ENCODE results near the gene TPMT. TPM values are rescaled to one million over a fixed set of nuclear protein-coding genes. Genes with fewer than 3 reads are reported as not detected.

The TPMT gene
- total RNA-seq, 1 experiment from 2014 or later, result 10.5 TPM

DNA sequence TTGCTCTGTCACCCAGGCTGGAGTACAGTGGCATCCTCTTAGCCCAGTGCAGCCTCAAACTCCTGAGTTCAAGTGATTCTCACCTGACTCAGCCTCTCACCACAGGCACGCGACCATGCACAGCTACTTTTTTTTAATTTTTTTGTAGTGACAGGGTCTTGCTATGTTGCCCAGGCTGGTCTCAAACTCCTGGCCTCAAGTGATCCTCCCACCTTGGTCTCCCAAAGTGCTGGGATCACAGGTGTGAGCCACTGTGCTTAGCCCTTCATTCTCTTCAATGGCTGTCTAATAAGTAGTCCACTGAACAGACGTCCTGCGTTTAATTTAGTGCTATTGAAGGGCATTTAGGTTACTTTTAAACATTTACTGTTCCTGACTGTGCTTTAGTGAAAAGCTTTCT is 27.7 kb upstream of the TPMT start:
- Histone ChIP-seq H3K27ac (no peak overlapping the region), H3K4me2 (no peak overlapping the region), H4K20me1 (ENCODE audit: insufficient read depth) (no peaks in the 10 kb centered on the region), H3K9me3 (ENCODE audit: insufficient read depth, low read depth) (no peaks in the 10 kb centered on the region), H3F3A (ENCODE audit: insufficient read depth, low read depth) (peaks cover 12% of the 10 kb centered on the region; the same call in 1 of the 2 replicates), H3K27me3 (ENCODE audit: insufficient read depth, low read depth) (no peaks in the 10 kb centered on the region), H3K9me2 (ENCODE audit: insufficient read depth) (no peaks in the 10 kb centered on the region), H3K4me1 (replicated peaks; ENCODE audit: insufficient read depth) (peaks cover 23% of the 10 kb centered on the region), H3K4me3 (no peak overlapping the region), H2AFZ (no peak overlapping the region), H3K36me3 (ENCODE audit: low read depth) (no peaks in the 10 kb centered on the region), H3K79me2 (ENCODE audit: low read depth) (no peaks in the 10 kb centered on the region)
- ChIA-PET CTCF (interaction anchor here (0.7 kb wide), 1 partner anchor 79 kb away, joined by 3 read pairs; no protein-coding TSS in a partner anchor), POLR2A (ENCODE audit: unreplicated experiment) (no interaction called here)
- intact Hi-C loops (cut with micrococcal nuclease; ENCODE audit: unreplicated experiment), result no loop called here
- TF ChIP-seq EZH2 (IDR thresholded peaks at IDR 0.05; ENCODE audit: low read depth), result no peak
- TF ChIP-seq, protein P1, sequence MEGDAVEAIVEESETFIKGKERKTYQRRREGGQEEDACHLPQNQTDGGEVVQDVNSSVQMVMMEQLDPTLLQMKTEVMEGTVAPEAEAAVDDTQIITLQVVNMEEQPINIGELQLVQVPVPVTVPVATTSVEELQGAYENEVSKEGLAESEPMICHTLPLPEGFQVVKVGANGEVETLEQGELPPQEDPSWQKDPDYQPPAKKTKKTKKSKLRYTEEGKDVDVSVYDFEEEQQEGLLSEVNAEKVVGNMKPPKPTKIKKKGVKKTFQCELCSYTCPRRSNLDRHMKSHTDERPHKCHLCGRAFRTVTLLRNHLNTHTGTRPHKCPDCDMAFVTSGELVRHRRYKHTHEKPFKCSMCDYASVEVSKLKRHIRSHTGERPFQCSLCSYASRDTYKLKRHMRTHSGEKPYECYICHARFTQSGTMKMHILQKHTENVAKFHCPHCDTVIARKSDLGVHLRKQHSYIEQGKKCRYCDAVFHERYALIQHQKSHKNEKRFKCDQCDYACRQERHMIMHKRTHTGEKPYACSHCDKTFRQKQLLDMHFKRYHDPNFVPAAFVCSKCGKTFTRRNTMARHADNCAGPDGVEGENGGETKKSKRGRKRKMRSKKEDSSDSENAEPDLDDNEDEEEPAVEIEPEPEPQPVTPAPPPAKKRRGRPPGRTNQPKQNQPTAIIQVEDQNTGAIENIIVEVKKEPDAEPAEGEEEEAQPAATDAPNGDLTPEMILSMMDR (conservative IDR thresholded peaks at IDR 0.05), result no peak
- BruUV-seq (replicated peaks), result no TSS peak
- no peak for DNase-seq

DNA sequence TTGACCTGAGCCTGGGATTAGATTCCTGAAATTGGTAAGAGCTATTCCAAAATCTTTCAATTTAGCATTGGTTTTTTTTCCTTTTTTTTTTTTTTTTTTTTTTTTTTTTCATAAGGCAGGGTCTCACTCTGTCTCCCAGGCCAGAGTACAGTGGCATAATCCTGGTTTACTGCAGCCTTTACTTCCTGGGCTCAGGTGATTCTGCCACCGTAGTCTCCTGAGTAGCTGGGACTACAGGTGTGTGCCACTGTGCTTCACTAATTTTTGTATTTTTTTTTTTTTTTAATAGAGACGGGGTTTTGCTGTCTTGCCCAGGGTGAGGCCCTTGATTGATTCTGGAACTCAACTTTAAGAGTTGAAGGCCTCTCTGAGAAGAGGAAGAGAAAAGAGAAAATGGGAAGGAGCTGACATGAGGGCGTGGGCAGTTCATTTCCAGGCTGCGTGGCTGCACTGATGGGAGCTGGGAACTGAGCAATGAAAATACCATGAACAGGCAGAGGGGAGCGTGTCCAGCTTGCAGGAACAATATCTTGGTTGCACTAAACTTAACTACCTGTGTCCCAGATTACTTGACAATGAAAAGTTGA is 25.0 kb upstream of the TPMT start:
- Histone ChIP-seq H3K9me3 (ENCODE audit: insufficient read depth, low read depth) (no peaks in the 10 kb centered on the region), H3K4me2 (no peak overlapping the region), H3F3A (ENCODE audit: insufficient read depth, low read depth) (no peaks in the 10 kb centered on the region), H3K79me2 (ENCODE audit: low read depth) (no peaks in the 10 kb centered on the region), H3K27me3 (ENCODE audit: insufficient read depth, low read depth) (no peaks in the 10 kb centered on the region), H4K20me1 (ENCODE audit: insufficient read depth) (no peaks in the 10 kb centered on the region), H3K27ac (no peak overlapping the region), H3K4me3 (no peak overlapping the region), H3K9me2 (ENCODE audit: insufficient read depth) (no peaks in the 10 kb centered on the region), H2AFZ (no peak overlapping the region), H3K4me1 (replicated peaks; ENCODE audit: insufficient read depth) (peaks cover 2% of the 10 kb centered on the region), H3K36me3 (ENCODE audit: low read depth) (no peaks in the 10 kb centered on the region)
- ChIA-PET CTCF (no interaction called here), POLR2A (ENCODE audit: unreplicated experiment) (no interaction called here)
- intact Hi-C loops (cut with micrococcal nuclease; ENCODE audit: unreplicated experiment), result no loop called here
- TF ChIP-seq, protein P1 (conservative IDR thresholded peaks at IDR 0.05), result no peak
- no peak for DNase-seq
- no TSS peak for BruUV-seq (replicated peaks)

DNA sequence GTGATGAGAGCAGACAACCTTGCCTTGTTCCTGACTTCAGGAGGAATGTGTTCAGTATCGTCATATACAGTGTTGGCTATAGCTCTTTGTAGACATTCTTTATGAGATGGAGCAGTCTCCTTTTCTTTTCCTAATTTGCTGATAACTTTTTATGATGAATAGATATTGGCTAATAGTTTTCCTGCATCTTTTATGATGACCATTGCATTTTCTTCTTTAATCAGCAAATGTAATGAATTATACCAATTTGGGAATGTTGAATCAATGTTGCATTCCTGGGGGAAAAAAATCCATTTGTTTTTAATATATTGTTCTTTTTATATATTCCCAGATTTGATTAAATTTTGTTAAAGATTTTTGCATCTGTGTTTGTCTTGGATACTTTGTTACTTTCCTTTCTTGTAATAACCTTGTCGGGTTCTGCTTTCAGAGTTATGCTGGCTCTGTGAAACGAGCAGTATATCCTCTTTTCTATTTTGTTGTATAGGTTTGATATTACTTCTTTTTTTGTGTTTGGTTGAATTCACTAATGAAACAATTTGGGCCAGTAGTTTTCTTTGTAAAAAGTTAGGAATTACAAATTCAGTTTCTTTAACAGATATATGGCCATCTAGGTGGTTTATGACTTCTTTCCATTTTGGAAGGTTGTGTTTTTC is 24.2 kb upstream of the TPMT start:
- H3F3A ChIP-seq (ENCODE audit: insufficient read depth, low read depth), result no peaks in the 10 kb centered on the region
- no peaks in the 10 kb centered on the region for H3K9me3 ChIP-seq (ENCODE audit: insufficient read depth, low read depth)
- H3K27me3 ChIP-seq (ENCODE audit: insufficient read depth, low read depth), result no peaks in the 10 kb centered on the region
- CTCF ChIA-PET, result no interaction called here
- DNase-seq, result no peak
- H3K36me3 ChIP-seq (ENCODE audit: low read depth), result no peaks in the 10 kb centered on the region
- H3K4me3 ChIP-seq, result no peak overlapping the region
- POLR2A ChIA-PET (ENCODE audit: unreplicated experiment), result no interaction called here
- no peak overlapping the region for H2AFZ ChIP-seq
- BruUV-seq (replicated peaks), result no TSS peak
- no peak overlapping the region for H3K4me2 ChIP-seq
- TF ChIP-seq EZH2 (IDR thresholded peaks at IDR 0.05; ENCODE audit: low read depth), result no peak
- no peaks in the 10 kb centered on the region for H3K9me2 ChIP-seq (ENCODE audit: insufficient read depth)
- H3K4me1 ChIP-seq (replicated peaks; ENCODE audit: insufficient read depth), result no peaks in the 10 kb centered on the region
- H4K20me1 ChIP-seq (ENCODE audit: insufficient read depth), result no peaks in the 10 kb centered on the region
- no peak overlapping the region for H3K27ac ChIP-seq
- no peaks in the 10 kb centered on the region for H3K79me2 ChIP-seq (ENCODE audit: low read depth)
- intact Hi-C loops (cut with micrococcal nuclease; ENCODE audit: unreplicated experiment), result no loop called here

All from PC-9 (cell line).